OCI-LY7 (cell line): ENCODE measurements around the gene ACVRL1. TPM values are rescaled to one million over a fixed set of nuclear protein-coding genes. Genes with fewer than 3 reads are reported as not detected.
A peak's percentile ranks its signal among the peaks of the same experiment; 100 is the strongest.

Experiments used
- BruUV-seq: library from RNA; stranded (reverse); fragments of 400-500 nt; replicated peaks from 2 replicates; lab custom pipeline; 2021; lab: Mats Ljungman, UMichigan
- CTCF ChIA-PET: fragments of 300-600 bp; sonication (Branson Sonifier 250); formaldehyde crosslinking; loops from one replicate; lab custom pipeline; 2022; ENCODE audit warnings: antibody characterized with exemption; ENCODE audit not compliant: unreplicated experiment; lab: Charles Lee
- POLR2A ChIA-PET: fragments of 300-600 bp; sonication (Branson Sonifier 250); formaldehyde crosslinking; loops from one replicate; lab custom pipeline; 2022; ENCODE audit warnings: antibody characterized with exemption; lab: Charles Lee
- DNase-seq: peaks from one replicate; pipeline ENCODE4 v3.0.0-alpha.2; 2015; ENCODE audit warnings: low spot score
- H2AFZ ChIP-seq: fragments of 200-600 bp; sonication (generic), shearing (Covaris generic); 2 replicates; pipeline ENCODE4 v1.6.1; 2014; ENCODE audit warnings: mild to moderate bottlenecking, antibody characterized with exemption, low read length, moderate library complexity
- H3K27ac ChIP-seq: fragments of 200-600 bp; sonication (generic); 2 replicates; pipeline ENCODE4 v1.5.1; 2014; ENCODE audit warnings: mixed run types, low read depth, mild to moderate bottlenecking, moderate library complexity, low read length, inconsistent platforms; ENCODE audit not compliant: poor library complexity, severe bottlenecking
- H3K36me3 ChIP-seq: fragments of 200-600 bp; sonication (generic); 2 replicates; pipeline ENCODE4 v1.6.1; 2014; ENCODE audit warnings: mild to moderate bottlenecking, antibody characterized with exemption, low read length, moderate library complexity, mixed read lengths; ENCODE audit not compliant: insufficient read depth
- H3K4me1 ChIP-seq: fragments of 200-600 bp; sonication (generic); 2 replicates; pipeline ENCODE4 v1.5.1; 2014; ENCODE audit warnings: mild to moderate bottlenecking, low read length; ENCODE audit not compliant: insufficient read depth, poor library complexity, severe bottlenecking
- H3K4me2 ChIP-seq: fragments of 200-600 bp; sonication (generic); 2 replicates; pipeline ENCODE4 v1.6.1; 2014; ENCODE audit warnings: mild to moderate bottlenecking, low read length
- H3K4me3 ChIP-seq: fragments of 200-600 bp; sonication (generic); 2 replicates; pipeline ENCODE4 v1.5.1; 2014; ENCODE audit warnings: mild to moderate bottlenecking, low read depth, low read length; ENCODE audit not compliant: poor library complexity, severe bottlenecking
- H3K79me2 ChIP-seq: fragments of 200-600 bp; sonication (generic); 2 replicates; pipeline ENCODE4 v1.6.1; 2016; ENCODE audit warnings: low read depth, mild to moderate bottlenecking, low read length, moderate library complexity, mixed read lengths; ENCODE audit not compliant: insufficient read depth
- H3K9me2 ChIP-seq: fragments of 200-600 bp; sonication (generic); 2 replicates; pipeline ENCODE4 v1.6.1; 2016; ENCODE audit warnings: mild to moderate bottlenecking, low read length, mixed read lengths; ENCODE audit not compliant: insufficient read depth
- H3K9me3 ChIP-seq: fragments of 200-600 bp; sonication (generic); 2 replicates; pipeline ENCODE4 v1.6.1; 2014; ENCODE audit warnings: mild to moderate bottlenecking, mixed run types, low read length, mixed read lengths
- H4K20me1 ChIP-seq: fragments of 200-600 bp; sonication (generic); 2 replicates; pipeline ENCODE4 v1.6.1; 2014; ENCODE audit warnings: mild to moderate bottlenecking, antibody characterized with exemption, low read length, moderate library complexity, mixed read lengths; ENCODE audit not compliant: insufficient read depth
- EZH2phosphoT487 ChIP-seq: fragments of 200-600 bp; sonication (generic); IDR thresholded peaks from 2 replicates; pipeline ENCODE4 v1.6.1; 2018; ENCODE audit warnings: low read depth, borderline replicate concordance, mild to moderate bottlenecking, mixed run types, antibody characterized with exemption, low read length, moderate library complexity, mixed read lengths
- intact Hi-C: fragments of 100-400 bp; cut with micrococcal nuclease; formaldehyde crosslinking; loops from one replicate; pipeline ENCODE4 v1.10.0; 2022; ENCODE audit not compliant: unreplicated experiment
- total RNA-seq, 2 experiments: library from RNA; depleted of rRNA in 1 of 2; stranded (reverse); fragments of >200 nt in 1 of 2; shearing (Covaris generic) in 1 of 2; gene quantifications; 2 replicates each; pipeline ENCODE4 v1.2.3, GENCODE V29; 2014 to 2022
- TF ChIP-seq, protein P1 (sequence below): fragments of 200-600 bp; sonication (generic); conservative IDR thresholded peaks from 2 replicates; pipeline ENCODE4 v1.5.1; 2014; ENCODE audit warnings: mild to moderate bottlenecking, antibody characterized with exemption, low read length, moderate library complexity, mixed read lengths

The ACVRL1 gene
- total RNA-seq, 2 experiments from 2014 or later = not detected

- TF ChIP-seq, protein P1, sequence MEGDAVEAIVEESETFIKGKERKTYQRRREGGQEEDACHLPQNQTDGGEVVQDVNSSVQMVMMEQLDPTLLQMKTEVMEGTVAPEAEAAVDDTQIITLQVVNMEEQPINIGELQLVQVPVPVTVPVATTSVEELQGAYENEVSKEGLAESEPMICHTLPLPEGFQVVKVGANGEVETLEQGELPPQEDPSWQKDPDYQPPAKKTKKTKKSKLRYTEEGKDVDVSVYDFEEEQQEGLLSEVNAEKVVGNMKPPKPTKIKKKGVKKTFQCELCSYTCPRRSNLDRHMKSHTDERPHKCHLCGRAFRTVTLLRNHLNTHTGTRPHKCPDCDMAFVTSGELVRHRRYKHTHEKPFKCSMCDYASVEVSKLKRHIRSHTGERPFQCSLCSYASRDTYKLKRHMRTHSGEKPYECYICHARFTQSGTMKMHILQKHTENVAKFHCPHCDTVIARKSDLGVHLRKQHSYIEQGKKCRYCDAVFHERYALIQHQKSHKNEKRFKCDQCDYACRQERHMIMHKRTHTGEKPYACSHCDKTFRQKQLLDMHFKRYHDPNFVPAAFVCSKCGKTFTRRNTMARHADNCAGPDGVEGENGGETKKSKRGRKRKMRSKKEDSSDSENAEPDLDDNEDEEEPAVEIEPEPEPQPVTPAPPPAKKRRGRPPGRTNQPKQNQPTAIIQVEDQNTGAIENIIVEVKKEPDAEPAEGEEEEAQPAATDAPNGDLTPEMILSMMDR = no peak
- no peak for TF ChIP-seq EZH2phosphoT487
- H3K4me2 ChIP-seq = no peak overlapping the region
- no TSS peak for BruUV-seq
- no peaks in the 10 kb centered on the region for H3K4me1 ChIP-seq
- no peak overlapping the region for H2AFZ ChIP-seq
- DNase-seq = no peak
- ChIA-PET CTCF (interaction anchor here (0.8 kb wide), 1 partner anchor 16 kb away, joined by 3 read pairs; no protein-coding TSS in a partner anchor), POLR2A (no interaction called here)
- no peak overlapping the region for H3K27ac ChIP-seq
- H3K79me2 ChIP-seq = no peaks in the 10 kb centered on the region
- no peak overlapping the region for H3K4me3 ChIP-seq
- H4K20me1 ChIP-seq = no peaks in the 10 kb centered on the region
- H3K36me3 ChIP-seq = no peaks in the 10 kb centered on the region
- H3K9me2 ChIP-seq = no peaks in the 10 kb centered on the region
- intact Hi-C loops = loop anchor here (10.0 kb wide), 1 partner anchor 336 kb away; no protein-coding TSS in a partner anchor
- H3K9me3 ChIP-seq = no peaks in the 10 kb centered on the region
These were observed 36.8 kb upstream of the ACVRL1 start for GRCh38 chr12:51870504-51870903.

- TF ChIP-seq, protein P1 = peak; percentile 26; the same call in 1 of the 2 replicates
- TF ChIP-seq EZH2phosphoT487 = no peak
- Histone ChIP-seq H3K9me3 (no peaks in the 10 kb centered on the region), H2AFZ (no peak overlapping the region), H3K79me2 (no peaks in the 10 kb centered on the region), H3K36me3 (no peaks in the 10 kb centered on the region), H3K4me3 (no peak overlapping the region), H4K20me1 (no peaks in the 10 kb centered on the region), H3K27ac (no peak overlapping the region), H3K4me1 (no peaks in the 10 kb centered on the region), H3K4me2 (no peak overlapping the region), H3K9me2 (no peaks in the 10 kb centered on the region)
- ChIA-PET CTCF (interaction anchor here (0.6 kb wide), 1 partner anchor 153 kb away, joined by 3 read pairs; no protein-coding TSS in a partner anchor), POLR2A (no interaction called here)
- DNase-seq = no peak
- BruUV-seq = no TSS peak
- intact Hi-C loops = loop anchor here (10.0 kb wide), 1 partner anchor 336 kb away; no protein-coding TSS in a partner anchor
These were observed 36.2 kb upstream of the ACVRL1 start for GRCh38 chr12:51871126-51871525.
